WERI-Rb-1 (cell line): ENCODE data around the gene ACTR1B.

Experiments used
- DNase-seq: peaks from one replicate; pipeline ENCODE4 v3.0.0-alpha.2; 2020
- H3K27ac ChIP-seq: fragments of 250-450 bp; sonication (Bioruptor Pico); 2 replicates; pipeline ENCODE4 v1.5.1; 2020; ENCODE audit warnings: mild to moderate bottlenecking, moderate library complexity
- H3K27me3 ChIP-seq: fragments of 250-450 bp; sonication (Bioruptor Pico); 2 replicates; pipeline ENCODE4 v1.5.1; 2021; ENCODE audit warnings: mild to moderate bottlenecking, low read depth, moderate library complexity; ENCODE audit not compliant: insufficient read depth, severe bottlenecking
- H3K36me3 ChIP-seq: fragments of 250-450 bp; sonication (Bioruptor Pico); 2 replicates; pipeline ENCODE4 v1.5.1; 2020; ENCODE audit warnings: mild to moderate bottlenecking, moderate library complexity
- H3K4me3 ChIP-seq: 2 replicates; pipeline ENCODE4 v1.5.1; 2011; ENCODE audit warnings: low read depth, mild to moderate bottlenecking, control low read depth, low read length
- H3K9me3 ChIP-seq: fragments of 250-450 bp; sonication (Bioruptor Pico); 2 replicates; pipeline ENCODE4 v1.5.1; 2021; ENCODE audit warnings: mild to moderate bottlenecking, moderate library complexity; ENCODE audit not compliant: severe bottlenecking
- CTCF ChIP-seq: IDR thresholded peaks from 2 replicates; pipeline ENCODE4 v1.5.1; 2011; ENCODE audit warnings: low read depth, mild to moderate bottlenecking, control low read depth, inconsistent platforms, low read length

The ACTR1B gene

GRCh38 chr2:97702731-97703470 lies 39.1 kb upstream of the ACTR1B start:
- Histone ChIP-seq H3K27me3 (no peaks in the 10 kb centered on the region), H3K27ac (no peak overlapping the region), H3K9me3 (no peaks in the 10 kb centered on the region), H3K36me3 (no peaks in the 10 kb centered on the region), H3K4me3 (no peak overlapping the region)
- DNase-seq: no peak
- no peak for TF ChIP-seq CTCF

GRCh38 chr2:97701851-97702465 lies 38.1 kb upstream of the ACTR1B start:
- Histone ChIP-seq H3K4me3 (no peak overlapping the region), H3K27me3 (no peaks in the 10 kb centered on the region), H3K36me3 (no peaks in the 10 kb centered on the region), H3K9me3 (no peaks in the 10 kb centered on the region), H3K27ac (no peak overlapping the region)
- TF ChIP-seq CTCF: no peak
- DNase-seq: no peak

GRCh38 chr2:97701186-97701585 lies 37.3 kb upstream of the ACTR1B start:
- Histone ChIP-seq H3K27ac (no peak overlapping the region), H3K36me3 (no peaks in the 10 kb centered on the region), H3K9me3 (no peaks in the 10 kb centered on the region), H3K4me3 (no peak overlapping the region), H3K27me3 (no peaks in the 10 kb centered on the region)
- DNase-seq: no peak
- no peak for TF ChIP-seq CTCF

- H3K27me3 ChIP-seq: no peaks in the 10 kb centered on the region
- H3K27ac ChIP-seq: no peak overlapping the region
- DNase-seq: peak; percentile 86
- H3K36me3 ChIP-seq: no peaks in the 10 kb centered on the region
- H3K9me3 ChIP-seq: no peaks in the 10 kb centered on the region
- TF ChIP-seq CTCF: peak; percentile 81
- H3K4me3 ChIP-seq: no peak overlapping the region
Measured at GRCh38 chr2:97699765-97700444, 36.1 kb upstream of the ACTR1B start.

- Histone ChIP-seq H3K9me3 (no peaks in the 10 kb centered on the region), H3K36me3 (no peaks in the 10 kb centered on the region), H3K27me3 (no peaks in the 10 kb centered on the region), H3K27ac (no peak overlapping the region), H3K4me3 (no peak overlapping the region)
- no peak for TF ChIP-seq CTCF
- no peak for DNase-seq
Measured at GRCh38 chr2:97698530-97698929, 34.7 kb upstream of the ACTR1B start.
